ENCODE results near the gene FEZF2.

The FEZF2 gene

DNA sequence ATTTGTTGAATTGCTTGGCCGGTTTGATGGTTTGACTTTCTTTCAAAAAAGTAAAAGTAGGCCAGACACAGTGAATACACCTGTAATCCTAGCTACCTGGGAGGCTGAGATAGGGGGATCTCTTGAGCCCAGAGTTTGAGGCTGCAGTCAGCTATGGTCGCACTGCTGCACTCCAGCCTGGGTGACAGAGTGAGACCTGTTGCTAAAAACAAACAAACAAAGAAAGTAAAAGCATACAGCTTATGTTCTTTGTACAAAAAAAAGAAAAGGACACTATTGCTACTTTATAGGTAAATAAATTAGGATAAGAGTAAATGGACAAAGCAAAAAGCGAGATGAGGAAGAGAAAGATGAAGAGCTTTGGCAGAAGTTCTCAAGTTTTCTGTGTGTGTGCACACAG, 13.9 kb upstream of the FEZF2 start:
- FAIRE-seq, result no peak
- no peak for TF ChIP-seq TAF1 (IDR thresholded peaks at IDR 0.05; ENCODE audit: borderline replicate concordance, low read depth, low read length)
- no peak for TF ChIP-seq POLR2A (IDR thresholded peaks at IDR 0.05; ENCODE audit: low read depth, low read length)
- TF ChIP-seq POLR2AphosphoS5 (IDR thresholded peaks at IDR 0.05; ENCODE audit: low read depth, low read length), result no peak
- no peak for DNase-seq (ENCODE audit: insufficient read length)

GRCh38 chr3:62379321-62379798, 6.0 kb upstream of the FEZF2 start:
- no peak for TF ChIP-seq TAF1 (IDR thresholded peaks at IDR 0.05; ENCODE audit: borderline replicate concordance, low read depth, low read length)
- no peak for TF ChIP-seq POLR2A (IDR thresholded peaks at IDR 0.05; ENCODE audit: low read depth, low read length)
- TF ChIP-seq POLR2AphosphoS5 (IDR thresholded peaks at IDR 0.05; ENCODE audit: low read depth, low read length), result no peak
- DNase-seq (ENCODE audit: insufficient read length) (no peak), FAIRE-seq (no peak)

- TF ChIP-seq POLR2AphosphoS5 (IDR thresholded peaks at IDR 0.05; ENCODE audit: low read depth, low read length) (no peak), TAF1 (IDR thresholded peaks at IDR 0.05; ENCODE audit: borderline replicate concordance, low read depth, low read length) (no peak), POLR2A (IDR thresholded peaks at IDR 0.05; ENCODE audit: low read depth, low read length) (no peak)
- no peak for FAIRE-seq
- no peak for DNase-seq (ENCODE audit: insufficient read length)
These were observed 5.6 kb upstream of the FEZF2 start for GRCh38 chr3:62378921-62379320.

GRCh38 chr3:62378311-62378789, 5.0 kb upstream of the FEZF2 start:
- DNase-seq (ENCODE audit: insufficient read length), result no peak
- FAIRE-seq, result no peak
- TF ChIP-seq POLR2A (IDR thresholded peaks at IDR 0.05; ENCODE audit: low read depth, low read length), result no peak

GRCh38 chr3:62376906-62377877, 3.8 kb upstream of the FEZF2 start:
- no peak for FAIRE-seq
- TF ChIP-seq POLR2AphosphoS5 (IDR thresholded peaks at IDR 0.05; ENCODE audit: low read depth, low read length) (no peak), TAF1 (IDR thresholded peaks at IDR 0.05; ENCODE audit: borderline replicate concordance, low read depth, low read length) (no peak), POLR2A (IDR thresholded peaks at IDR 0.05; ENCODE audit: low read depth, low read length) (no peak)
- DNase-seq (ENCODE audit: insufficient read length), result no peak

GRCh38 chr3:62376454-62376720, 3.0 kb upstream of the FEZF2 start:
- DNase-seq (ENCODE audit: insufficient read length), result no peak
- TF ChIP-seq POLR2AphosphoS5 (IDR thresholded peaks at IDR 0.05; ENCODE audit: low read depth, low read length), result no peak
- no peak for TF ChIP-seq TAF1 (IDR thresholded peaks at IDR 0.05; ENCODE audit: borderline replicate concordance, low read depth, low read length)
- TF ChIP-seq POLR2A (IDR thresholded peaks at IDR 0.05; ENCODE audit: low read depth, low read length), result no peak
- FAIRE-seq, result no peak

DNA sequence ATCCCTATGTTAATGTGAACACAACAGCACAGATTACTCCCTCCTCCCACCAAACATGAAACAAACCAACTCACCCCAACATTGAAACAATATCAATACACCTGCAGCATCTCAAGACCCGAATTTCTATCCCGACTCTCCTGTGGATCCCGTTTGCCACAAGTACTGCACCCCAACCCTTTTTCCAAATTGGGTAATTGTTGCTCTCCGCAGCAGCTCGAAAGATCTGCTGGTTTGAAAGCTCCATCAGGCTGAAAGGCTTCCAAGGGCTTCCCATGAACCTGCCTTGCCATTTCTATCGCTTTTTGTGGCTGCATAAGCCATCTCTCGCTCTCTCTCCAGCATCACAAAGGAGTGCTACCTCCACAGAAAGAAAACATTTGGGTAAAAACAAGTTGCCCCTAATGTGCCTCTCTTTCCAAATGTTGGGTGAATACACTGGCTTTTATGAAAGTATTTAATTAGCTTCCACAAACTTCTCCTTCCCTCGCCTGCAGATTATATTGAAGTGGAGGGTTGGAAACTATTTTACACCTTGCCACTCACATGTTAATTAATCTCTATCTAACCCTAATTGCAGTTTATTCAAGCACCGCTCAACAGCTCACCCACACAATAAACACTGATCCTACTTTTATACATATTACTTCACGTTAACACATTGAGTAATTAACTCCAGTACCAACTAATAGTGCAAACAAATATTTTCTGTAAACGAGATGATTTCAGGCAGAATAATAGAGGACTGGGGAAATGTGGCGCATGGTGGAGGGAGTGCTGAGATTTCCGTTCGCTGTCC, 2.5 kb upstream of the FEZF2 start:
- DNase-seq (ENCODE audit: insufficient read length), result no peak
- TF ChIP-seq POLR2A (IDR thresholded peaks at IDR 0.05; ENCODE audit: low read depth, low read length) (no peak), TAF1 (IDR thresholded peaks at IDR 0.05; ENCODE audit: borderline replicate concordance, low read depth, low read length) (no peak), POLR2AphosphoS5 (IDR thresholded peaks at IDR 0.05; ENCODE audit: low read depth, low read length) (no peak)
- FAIRE-seq, result no peak

DNA sequence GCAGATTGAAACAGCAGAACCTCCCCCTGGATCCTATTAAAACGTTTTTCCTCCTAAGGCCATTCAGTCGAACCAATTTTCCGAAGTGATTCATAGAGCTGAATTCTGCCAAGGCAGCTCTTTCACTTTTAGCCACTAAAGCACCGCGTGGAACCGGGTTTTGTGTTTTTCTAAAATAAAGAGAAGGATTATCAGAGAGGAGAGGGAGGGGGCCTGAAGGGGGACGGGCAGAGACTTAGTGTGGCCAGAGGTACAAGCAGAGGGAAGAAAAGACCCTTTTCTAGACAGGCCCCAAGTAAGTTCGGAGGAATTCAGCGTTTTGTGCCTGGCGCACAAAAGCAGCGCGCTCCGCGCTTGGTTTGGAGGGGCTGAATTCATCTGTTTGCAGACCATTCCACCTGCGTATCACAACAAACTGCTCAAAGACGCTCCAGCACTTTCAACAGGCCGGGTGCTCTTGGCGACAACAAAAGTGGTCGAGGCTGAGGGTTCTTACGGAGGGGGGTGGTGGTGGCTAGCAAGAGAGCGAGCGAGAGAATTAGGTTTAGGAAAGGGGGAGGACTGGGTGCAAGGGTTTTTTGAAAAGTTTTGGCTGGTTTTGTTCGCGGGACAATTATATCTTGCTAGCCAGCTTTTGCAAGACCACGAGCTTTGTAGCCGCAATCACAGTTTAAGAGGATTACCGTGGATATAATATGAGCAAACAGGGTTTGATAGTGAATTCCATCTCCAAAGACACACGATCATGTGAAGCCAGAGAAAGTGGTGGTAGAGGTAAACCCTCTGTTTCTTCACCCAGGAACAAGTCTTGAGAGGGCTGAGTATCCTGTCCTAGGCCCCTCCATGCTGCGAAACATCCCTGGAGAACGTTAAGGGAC, 1.2 kb upstream of the FEZF2 start:
- DNase-seq (ENCODE audit: insufficient read length) (no peak), FAIRE-seq (no peak)
- TF ChIP-seq POLR2AphosphoS5 (IDR thresholded peaks at IDR 0.05; ENCODE audit: low read depth, low read length), result no peak
- no peak for TF ChIP-seq POLR2A (IDR thresholded peaks at IDR 0.05; ENCODE audit: low read depth, low read length)
- TF ChIP-seq TAF1 (IDR thresholded peaks at IDR 0.05; ENCODE audit: borderline replicate concordance, low read depth, low read length), result no peak

DNA sequence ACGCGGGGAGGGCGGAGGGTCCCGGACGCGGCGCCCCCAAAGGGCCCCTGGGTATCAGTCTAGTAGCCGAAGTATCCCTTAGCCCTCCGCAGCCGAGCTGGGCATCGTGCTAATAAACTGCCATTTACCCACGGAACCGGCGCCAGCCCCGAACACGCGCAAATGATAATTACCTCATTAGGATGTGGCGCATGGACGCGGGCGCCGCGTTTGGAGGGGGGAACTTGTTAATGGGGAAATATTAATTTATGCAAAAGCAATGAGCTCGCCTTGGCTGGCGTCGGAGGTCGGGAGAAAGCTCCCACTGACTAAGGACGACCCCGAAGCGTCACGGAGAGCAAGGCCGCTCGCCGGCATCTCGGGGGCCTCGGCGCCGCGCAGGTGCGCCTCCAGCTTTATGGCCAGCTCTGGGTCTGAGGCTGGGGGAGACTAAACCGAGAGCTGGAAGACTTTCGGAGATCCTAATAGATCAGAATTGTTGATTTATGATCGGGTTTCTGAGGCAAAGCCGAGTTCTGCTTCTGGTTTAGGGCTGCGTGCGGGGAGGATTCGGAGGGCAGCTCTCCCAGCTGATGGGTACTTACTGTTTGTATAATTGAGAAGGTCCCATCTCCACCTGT, 474 bp upstream of the FEZF2 start:
- FAIRE-seq (no peak), DNase-seq (ENCODE audit: insufficient read length) (no peak)

GRCh38 chr3:62372621-62373041, 719 bp downstream of the FEZF2 start:
- FAIRE-seq (no peak), DNase-seq (ENCODE audit: insufficient read length) (no peak)
- no peak for TF ChIP-seq POLR2AphosphoS5 (IDR thresholded peaks at IDR 0.05; ENCODE audit: low read depth, low read length)

More for the DNA sequence above, 474 bp upstream of the FEZF2 start:
- no peak for TF ChIP-seq POLR2AphosphoS5 (IDR thresholded peaks at IDR 0.05; ENCODE audit: low read depth, low read length)
- no peak for TF ChIP-seq TAF1 (IDR thresholded peaks at IDR 0.05; ENCODE audit: borderline replicate concordance, low read depth, low read length)
- no peak for TF ChIP-seq POLR2A (IDR thresholded peaks at IDR 0.05; ENCODE audit: low read depth, low read length)
